NCI-H774 (cell line): ENCODE measurements around the gene TCF7.

ENCODE experiments used
- DNase-seq: peaks from one replicate; lab custom pipeline; 2025; lab: John Stamatoyannopoulos, UW

TCF7 gene

GRCh38 chr5:134113902-134114875 lies at the start of gene TCF7:
Gene TCF7, plus strand, starts transcription at chr5:134114681. Its CDS starts 226 bp downstream, at chr5:134114907.
- peak; percentile 62 for DNase-seq

- no peak for DNase-seq
Observed at GRCh38 chr5:134069553-134069952, 44.9 kb upstream of the TCF7 start.

- no peak for DNase-seq
Observed at GRCh38 chr5:134070725-134071613, 43.5 kb upstream of the TCF7 start.

GRCh38 chr5:134071614-134072207 lies 42.8 kb upstream of the TCF7 start:
- no peak for DNase-seq

- DNase-seq: no peak
Observed at GRCh38 chr5:134072471-134073210, 41.8 kb upstream of the TCF7 start.

GRCh38 chr5:134073404-134073803 lies 41.1 kb upstream of the TCF7 start:
- no peak for DNase-seq

- no peak for DNase-seq
Observed at GRCh38 chr5:134075102-134075501, 39.4 kb upstream of the TCF7 start.

GRCh38 chr5:134077926-134078580 lies 36.4 kb upstream of the TCF7 start:
- no peak for DNase-seq

GRCh38 chr5:134079748-134080581 lies 34.5 kb upstream of the TCF7 start:
- DNase-seq: no peak

GRCh38 chr5:134082264-134082992 lies 32.1 kb upstream of the TCF7 start:
- DNase-seq: no peak

- no peak for DNase-seq
Observed at GRCh38 chr5:134083517-134083916, 31.0 kb upstream of the TCF7 start.

GRCh38 chr5:134084022-134084565 lies 30.4 kb upstream of the TCF7 start:
- DNase-seq: no peak

- DNase-seq: no peak
Observed at GRCh38 chr5:134084570-134084969, 29.9 kb upstream of the TCF7 start.

GRCh38 chr5:134085411-134085810 lies 29.1 kb upstream of the TCF7 start:
- DNase-seq: no peak

- no peak for DNase-seq
Observed at GRCh38 chr5:134086225-134086942, 28.1 kb upstream of the TCF7 start.

- no peak for DNase-seq
Observed at GRCh38 chr5:134086943-134087305, 27.6 kb upstream of the TCF7 start.

- DNase-seq: no peak
Observed at GRCh38 chr5:134088291-134088690, 26.2 kb upstream of the TCF7 start.

- no peak for DNase-seq
Observed at GRCh38 chr5:134088994-134089560, 25.4 kb upstream of the TCF7 start.
